ENCODE measurements around the gene CHMP1B. TPM values are rescaled to one million over a fixed set of nuclear protein-coding genes. Genes with fewer than 3 reads are reported as not detected.

CHMP1B gene
- total and polyA plus RNA-seq, 2 experiments from 2014 or later, result 42.8 to 46.9 TPM

DNA sequence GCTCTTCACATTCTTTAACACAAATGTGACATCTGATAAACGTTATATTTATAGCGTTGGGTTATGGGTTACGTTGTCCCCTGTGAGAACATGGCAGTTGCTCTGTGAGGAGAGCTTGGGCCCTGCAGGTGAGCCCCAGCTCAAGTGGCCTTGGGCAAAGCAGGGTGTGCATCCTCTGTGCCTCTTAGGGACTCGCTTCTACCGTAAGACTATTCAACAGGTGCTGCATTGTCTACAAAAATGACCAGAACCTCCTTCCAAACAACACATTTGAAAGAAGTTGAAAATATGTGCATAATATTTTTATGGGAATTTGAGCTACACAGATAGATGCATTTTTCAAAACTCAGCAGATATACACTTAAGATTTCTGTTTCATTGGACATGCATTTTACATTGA is 16.4 kb upstream of the CHMP1B start:
- Histone ChIP-seq H3K27ac (no peak overlapping the region), H3K4me3 (no peak overlapping the region), H3K9me3 (ENCODE audit: low read depth) (no peaks in the 10 kb centered on the region), H3K4me1 (ENCODE audit: low read depth) (peaks cover 4% of the 10 kb centered on the region), H3K36me3 (no peaks in the 10 kb centered on the region), H3K27me3 (no peaks in the 10 kb centered on the region)
- DNase-seq (ENCODE audit: low read depth in 1 of 2, low spot score in 1 of 2), result no peak
- TF ChIP-seq, protein P1, sequence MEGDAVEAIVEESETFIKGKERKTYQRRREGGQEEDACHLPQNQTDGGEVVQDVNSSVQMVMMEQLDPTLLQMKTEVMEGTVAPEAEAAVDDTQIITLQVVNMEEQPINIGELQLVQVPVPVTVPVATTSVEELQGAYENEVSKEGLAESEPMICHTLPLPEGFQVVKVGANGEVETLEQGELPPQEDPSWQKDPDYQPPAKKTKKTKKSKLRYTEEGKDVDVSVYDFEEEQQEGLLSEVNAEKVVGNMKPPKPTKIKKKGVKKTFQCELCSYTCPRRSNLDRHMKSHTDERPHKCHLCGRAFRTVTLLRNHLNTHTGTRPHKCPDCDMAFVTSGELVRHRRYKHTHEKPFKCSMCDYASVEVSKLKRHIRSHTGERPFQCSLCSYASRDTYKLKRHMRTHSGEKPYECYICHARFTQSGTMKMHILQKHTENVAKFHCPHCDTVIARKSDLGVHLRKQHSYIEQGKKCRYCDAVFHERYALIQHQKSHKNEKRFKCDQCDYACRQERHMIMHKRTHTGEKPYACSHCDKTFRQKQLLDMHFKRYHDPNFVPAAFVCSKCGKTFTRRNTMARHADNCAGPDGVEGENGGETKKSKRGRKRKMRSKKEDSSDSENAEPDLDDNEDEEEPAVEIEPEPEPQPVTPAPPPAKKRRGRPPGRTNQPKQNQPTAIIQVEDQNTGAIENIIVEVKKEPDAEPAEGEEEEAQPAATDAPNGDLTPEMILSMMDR (IDR thresholded peaks at IDR 0.05; ENCODE audit: low read depth, low read length), result no peak

DNA sequence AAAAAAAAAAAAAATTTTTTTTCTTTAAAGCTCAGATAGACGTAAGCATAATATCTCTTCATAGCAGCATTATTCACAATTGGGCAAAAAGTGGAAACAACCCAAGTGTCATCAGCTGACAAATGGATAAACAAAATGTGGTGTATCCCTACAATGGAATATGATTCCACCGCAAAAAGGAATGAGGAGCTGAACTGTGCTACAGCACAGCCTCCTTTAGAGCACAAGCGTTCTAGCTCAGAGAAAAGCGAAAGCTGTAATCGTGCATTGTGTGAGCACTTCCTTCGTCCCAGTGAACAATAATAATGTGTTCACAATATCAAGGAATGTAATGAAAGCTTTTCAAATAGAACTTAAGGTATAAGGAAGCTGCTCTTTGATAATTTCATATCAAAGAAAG is 11.7 kb upstream of the CHMP1B start:
- TF ChIP-seq, protein P1 (IDR thresholded peaks at IDR 0.05; ENCODE audit: low read depth, low read length), result no peak
- no peak overlapping the region for H3K27ac ChIP-seq
- no peaks in the 10 kb centered on the region for H3K27me3 ChIP-seq
- H3K4me3 ChIP-seq, result no peak overlapping the region
- DNase-seq (ENCODE audit: low read depth in 1 of 2, low spot score in 1 of 2), result no peak
- H3K36me3 ChIP-seq, result no peaks in the 10 kb centered on the region
- peaks cover 11% of the 10 kb centered on the region for H3K4me1 ChIP-seq (ENCODE audit: low read depth)
- no peaks in the 10 kb centered on the region for H3K9me3 ChIP-seq (ENCODE audit: low read depth)

DNA sequence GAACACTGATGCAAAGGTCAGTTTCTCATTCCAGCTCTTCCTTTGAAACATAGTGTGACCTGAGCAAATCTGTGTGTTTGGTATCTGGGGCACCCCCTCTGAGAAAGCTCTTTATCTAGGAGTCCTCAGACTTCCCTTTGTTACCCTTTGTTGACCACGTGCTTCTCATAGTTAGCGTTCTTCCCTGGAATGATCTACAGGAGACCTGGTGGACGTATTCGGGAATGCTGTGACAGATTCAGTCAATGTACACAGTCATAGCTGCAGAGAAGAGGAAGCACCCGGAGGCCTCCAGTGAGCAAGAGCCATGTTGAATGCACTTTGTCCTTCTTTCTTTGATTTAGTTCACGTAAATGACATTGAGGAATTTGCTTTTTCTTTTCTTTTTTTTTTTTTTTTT is 10.7 kb upstream of the CHMP1B start:
- H3K27me3 ChIP-seq, result no peaks in the 10 kb centered on the region
- peak in 1 of 2 donors; percentile 12 for DNase-seq (ENCODE audit: low read depth in 1 of 2, low spot score in 1 of 2)
- no peaks in the 10 kb centered on the region for H3K9me3 ChIP-seq (ENCODE audit: low read depth)
- TF ChIP-seq, protein P1 (IDR thresholded peaks at IDR 0.05; ENCODE audit: low read depth, low read length), result no peak
- H3K4me3 ChIP-seq, result no peak overlapping the region
- no peaks in the 10 kb centered on the region for H3K36me3 ChIP-seq
- H3K27ac ChIP-seq, result no peak overlapping the region
- H3K4me1 ChIP-seq (ENCODE audit: low read depth), result peaks cover 9% of the 10 kb centered on the region

DNA sequence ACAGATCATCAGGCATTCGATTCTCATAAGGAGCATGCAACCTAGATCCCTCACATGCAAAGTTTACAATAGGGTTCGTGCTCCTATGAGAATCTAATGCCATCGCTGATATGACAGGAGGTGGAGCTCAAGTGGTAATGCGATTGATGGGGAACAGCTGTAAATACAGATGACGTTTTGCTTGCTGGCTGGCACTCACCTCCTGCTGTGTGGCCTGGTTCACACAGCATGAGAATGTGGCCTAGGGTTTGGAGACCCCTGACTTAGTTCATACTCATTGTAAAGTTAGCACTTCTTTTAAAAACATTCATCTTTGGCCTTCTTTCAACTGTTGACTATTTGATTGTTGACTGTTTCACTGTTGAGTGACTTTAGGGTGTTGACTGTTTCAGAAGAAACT is 8.7 kb upstream of the CHMP1B start:
- no peak for DNase-seq (ENCODE audit: low read depth in 1 of 2, low spot score in 1 of 2)
- Histone ChIP-seq H3K4me1 (ENCODE audit: low read depth) (peaks cover 9% of the 10 kb centered on the region), H3K9me3 (ENCODE audit: low read depth) (no peaks in the 10 kb centered on the region), H3K27ac (no peak overlapping the region), H3K4me3 (no peak overlapping the region), H3K36me3 (no peaks in the 10 kb centered on the region), H3K27me3 (no peaks in the 10 kb centered on the region)
- TF ChIP-seq, protein P1 (IDR thresholded peaks at IDR 0.05; ENCODE audit: low read depth, low read length), result no peak

DNA sequence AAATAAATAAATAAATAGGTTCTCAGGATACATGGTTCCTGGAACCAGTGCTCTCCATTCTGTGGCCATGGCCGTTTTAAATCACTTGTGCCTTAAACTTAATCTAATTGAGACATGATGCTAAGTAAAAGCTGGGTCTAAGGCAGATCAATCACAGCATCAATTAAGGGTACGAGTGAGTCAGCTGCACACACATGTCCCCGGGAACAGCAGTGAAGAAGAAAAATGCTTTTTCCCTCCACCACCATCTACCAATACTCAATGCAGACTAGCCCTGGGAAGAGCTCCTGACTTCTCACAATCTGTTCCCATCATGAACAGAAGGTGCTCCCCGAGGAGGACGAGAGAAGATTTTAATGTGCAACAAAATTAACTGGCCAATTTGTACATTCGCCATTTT is 6.8 kb upstream of the CHMP1B start:
- Histone ChIP-seq H3K9me3 (ENCODE audit: low read depth) (no peaks in the 10 kb centered on the region), H3K4me1 (ENCODE audit: low read depth) (peaks cover 9% of the 10 kb centered on the region), H3K4me3 (no peak overlapping the region), H3K36me3 (no peaks in the 10 kb centered on the region), H3K27me3 (no peaks in the 10 kb centered on the region), H3K27ac (no peak overlapping the region)
- no peak for DNase-seq (ENCODE audit: low read depth in 1 of 2, low spot score in 1 of 2)
- TF ChIP-seq, protein P1 (IDR thresholded peaks at IDR 0.05; ENCODE audit: low read depth, low read length), result no peak

DNA sequence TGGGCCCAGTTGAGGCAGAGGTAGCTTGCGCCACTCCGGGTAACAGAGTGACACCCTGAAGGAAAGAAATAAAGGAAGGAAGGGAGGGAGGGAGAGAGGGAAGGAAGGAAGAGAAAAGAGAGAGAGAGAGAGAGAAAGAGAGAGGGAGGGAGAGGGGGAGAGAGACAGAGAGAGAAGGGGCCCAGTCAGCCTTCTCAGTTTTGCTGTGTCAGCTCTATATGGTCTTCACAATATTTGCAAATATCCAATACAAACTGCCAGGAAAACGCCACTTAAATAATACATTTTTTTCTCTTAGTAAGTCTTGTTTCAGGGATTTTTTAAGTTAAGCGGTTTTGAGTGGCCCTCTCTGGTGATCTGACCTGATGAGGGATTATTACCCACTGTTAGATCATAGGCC is 5.6 kb upstream of the CHMP1B start:
- DNase-seq (ENCODE audit: low read depth in 1 of 2, low spot score in 1 of 2), result no peak
- Histone ChIP-seq H3K27me3 (no peaks in the 10 kb centered on the region), H3K36me3 (no peaks in the 10 kb centered on the region), H3K4me1 (ENCODE audit: low read depth) (no peaks in the 10 kb centered on the region), H3K27ac (no peak overlapping the region), H3K9me3 (ENCODE audit: low read depth) (no peaks in the 10 kb centered on the region), H3K4me3 (no peak overlapping the region)
- TF ChIP-seq, protein P1 (IDR thresholded peaks at IDR 0.05; ENCODE audit: low read depth, low read length), result no peak
